HepG2 (cell line): Measurements from ENCODE around the gene RPGR. TPM values are rescaled to one million over a fixed set of nuclear protein-coding genes. Genes with fewer than 3 reads are reported as not detected.

Source experiments
- BCL6 ChIP-seq: IDR thresholded peaks from 2 replicates; pipeline ENCODE4 v1.6.1; 2016; ENCODE audit warnings: missing genetic modification reagents, missing compliant biosample characterization
- CBX2 ChIP-seq, 2 experiments: fragments of 200-600 bp in 1 of 2; sonication (generic); formaldehyde crosslinking in 1 of 2; IDR thresholded peaks; 2 replicates each; pipeline versions ENCODE4 v1.7.0 to v1.8.1; 2018 to 2022; ENCODE audit warnings: low read depth in 2 of 2, low read length in 1 of 2, mild to moderate bottlenecking in 1 of 2, missing genetic modification reagents in 1 of 2
- FOXC1 ChIP-seq: sonication (generic); formaldehyde crosslinking; IDR thresholded peaks from 2 replicates; pipeline ENCODE4 v1.8.0; 2022; ENCODE audit warnings: mild to moderate bottlenecking, missing genetic modification reagents, borderline replicate concordance
- JDP2 ChIP-seq: sonication (generic); formaldehyde crosslinking; IDR thresholded peaks from 2 replicates; pipeline ENCODE4 v1.8.1; 2022; ENCODE audit warnings: missing genetic modification reagents, borderline replicate concordance
- KDM3A ChIP-seq: IDR thresholded peaks from 2 replicates; pipeline ENCODE4 v1.6.1; 2018; ENCODE audit warnings: low read depth, missing compliant biosample characterization
- NFIC ChIP-seq: IDR thresholded peaks from 2 replicates; pipeline ENCODE4 v1.6.1; 2012; ENCODE audit warnings: mild to moderate bottlenecking, low read length, inconsistent platforms
- ZBTB7B ChIP-seq: sonication (generic); formaldehyde crosslinking; IDR thresholded peaks from 2 replicates; pipeline ENCODE4 v1.4.0; 2020; ENCODE audit warnings: missing genetic modification reagents
- ZBTB8A ChIP-seq: sonication (generic); formaldehyde crosslinking; IDR thresholded peaks from 2 replicates; pipeline ENCODE4 v1.4.0; 2020; ENCODE audit warnings: mild to moderate bottlenecking, low read depth, missing genetic modification reagents, borderline replicate concordance
- ZNF17 ChIP-seq: sonication (generic); formaldehyde crosslinking; IDR thresholded peaks from 2 replicates; pipeline ENCODE4 v1.5.0; 2020; ENCODE audit warnings: mild to moderate bottlenecking, missing genetic modification reagents
- ZNF335 ChIP-seq: sonication (generic); formaldehyde crosslinking; IDR thresholded peaks from 2 replicates; pipeline ENCODE4 v1.4.0; 2020; ENCODE audit warnings: missing genetic modification reagents
- ZNF747 ChIP-seq: sonication (generic); formaldehyde crosslinking; IDR thresholded peaks from 2 replicates; pipeline ENCODE4 v1.8.1; 2023; ENCODE audit warnings: missing genetic modification reagents, mild to moderate bottlenecking, borderline replicate concordance
- ZSCAN9 ChIP-seq: IDR thresholded peaks from 2 replicates; pipeline ENCODE4 v1.6.1; 2016; ENCODE audit warnings: borderline replicate concordance
- polyA plus RNA-seq, 8 experiments: library from polyadenylated mRNA; depleted of rRNA in 3 of 8; stranded (reverse) in 7 of 8; unstranded in 1 of 8; fragments of >200 nt; fragmentation: Illumina TruSeq in 4 of 8; extraction: Trizol in 4 of 8; gene quantifications; 2 replicates each; pipeline versions ENCODE4 v1.2.1 to v1.2.3, GENCODE V29; 2011 to 2016; ENCODE audit warnings: low read depth in 4 of 8, missing spikeins in 1 of 8, mixed read lengths in 1 of 8; ENCODE audit not compliant: insufficient read depth in 1 of 8
- total RNA-seq, 5 experiments: library from RNA; depleted of rRNA; stranded (reverse); fragments of >200 nt; fragmentation: Illumina TruSeq; extraction: Trizol; gene quantifications; 2 replicates each; pipeline ENCODE4 v1.2.3, GENCODE V29; 2016; ENCODE audit warnings: low read depth in 1 of 5
- TF ChIP-seq, protein P1 (sequence below), 2 experiments: fragments of 450-650 bp in 1 of 2; sonication (generic) in 1 of 2; formaldehyde crosslinking in 1 of 2; IDR thresholded peaks; 2 replicates each; pipeline versions ENCODE4 v1.6.1 to v1.8.0; 2016 to 2022; ENCODE audit warnings: antibody characterized with exemption in 1 of 2, mild to moderate bottlenecking in 1 of 2, missing genetic modification reagents in 1 of 2
- TF ChIP-seq, protein P2 (sequence below): sonication (generic); formaldehyde crosslinking; IDR thresholded peaks from 2 replicates; pipeline ENCODE4 v1.5.0; 2020; ENCODE audit warnings: missing genetic modification reagents
- TF ChIP-seq, protein P3 (sequence below): sonication (generic); formaldehyde crosslinking; IDR thresholded peaks from 2 replicates; pipeline ENCODE4 v1.9.0; 2022; ENCODE audit warnings: missing genetic modification reagents, mild to moderate bottlenecking, borderline replicate concordance

Gene RPGR
- total and polyA plus RNA-seq, 2 of the 13 experiments (the other 11 are each of a cell fraction or from before 2014, with no cell fraction given) = 2.1 to 12.1 TPM

DNA sequence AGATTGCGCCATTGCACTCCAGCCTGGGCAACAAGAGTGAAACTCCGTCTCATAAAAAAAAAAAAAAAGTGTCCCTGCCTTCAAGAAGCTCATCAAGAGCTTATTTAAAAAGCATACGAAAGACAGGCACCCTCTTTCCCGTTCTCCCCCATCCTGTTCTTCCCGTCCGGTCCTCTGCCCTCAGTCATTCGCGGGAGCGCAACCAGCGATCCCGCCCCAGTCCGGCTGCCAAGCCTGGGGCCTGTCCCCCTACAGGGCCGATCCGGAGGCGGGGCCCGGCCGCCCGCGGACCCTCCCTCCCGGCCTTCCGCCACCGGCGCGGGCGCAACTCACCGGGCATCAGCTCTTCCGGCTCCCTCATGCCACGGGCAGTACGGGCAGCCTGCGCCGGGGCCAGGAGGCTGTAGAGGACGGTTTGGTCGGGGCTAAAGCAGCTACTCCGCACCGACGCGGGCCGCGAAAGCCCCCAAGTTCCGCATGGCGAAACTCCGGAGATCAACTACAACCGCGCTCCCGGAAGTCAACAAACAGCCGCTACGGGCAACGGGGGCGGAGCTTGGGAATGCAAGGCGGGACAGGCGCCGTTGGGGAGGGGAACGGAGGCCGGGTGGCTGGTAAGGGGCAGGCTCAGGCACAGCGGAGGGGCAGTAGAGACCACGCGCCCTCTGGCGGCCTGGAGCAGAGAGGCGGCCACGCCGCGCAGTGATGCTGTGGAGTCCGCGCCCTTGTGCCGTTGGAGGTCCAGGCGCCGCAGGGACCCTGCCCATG, at the start of gene RPGR (continued):
- TF ChIP-seq FOXC1 = peak; percentile 42; the same call in 1 of the 2 replicates
- no peak for TF ChIP-seq NFIC
- TF ChIP-seq ZBTB7B (CRISPR knock-in tag) = peak; percentile 28; the same call in 1 of the 2 replicates
- peak; percentile 58; the same call in 1 of the 2 replicates for TF ChIP-seq ZNF747 (CRISPR knock-in tag)
- TF ChIP-seq JDP2 (CRISPR knock-in tag) = no peak
- no peak for TF ChIP-seq ZNF17
- TF ChIP-seq, protein P1, sequence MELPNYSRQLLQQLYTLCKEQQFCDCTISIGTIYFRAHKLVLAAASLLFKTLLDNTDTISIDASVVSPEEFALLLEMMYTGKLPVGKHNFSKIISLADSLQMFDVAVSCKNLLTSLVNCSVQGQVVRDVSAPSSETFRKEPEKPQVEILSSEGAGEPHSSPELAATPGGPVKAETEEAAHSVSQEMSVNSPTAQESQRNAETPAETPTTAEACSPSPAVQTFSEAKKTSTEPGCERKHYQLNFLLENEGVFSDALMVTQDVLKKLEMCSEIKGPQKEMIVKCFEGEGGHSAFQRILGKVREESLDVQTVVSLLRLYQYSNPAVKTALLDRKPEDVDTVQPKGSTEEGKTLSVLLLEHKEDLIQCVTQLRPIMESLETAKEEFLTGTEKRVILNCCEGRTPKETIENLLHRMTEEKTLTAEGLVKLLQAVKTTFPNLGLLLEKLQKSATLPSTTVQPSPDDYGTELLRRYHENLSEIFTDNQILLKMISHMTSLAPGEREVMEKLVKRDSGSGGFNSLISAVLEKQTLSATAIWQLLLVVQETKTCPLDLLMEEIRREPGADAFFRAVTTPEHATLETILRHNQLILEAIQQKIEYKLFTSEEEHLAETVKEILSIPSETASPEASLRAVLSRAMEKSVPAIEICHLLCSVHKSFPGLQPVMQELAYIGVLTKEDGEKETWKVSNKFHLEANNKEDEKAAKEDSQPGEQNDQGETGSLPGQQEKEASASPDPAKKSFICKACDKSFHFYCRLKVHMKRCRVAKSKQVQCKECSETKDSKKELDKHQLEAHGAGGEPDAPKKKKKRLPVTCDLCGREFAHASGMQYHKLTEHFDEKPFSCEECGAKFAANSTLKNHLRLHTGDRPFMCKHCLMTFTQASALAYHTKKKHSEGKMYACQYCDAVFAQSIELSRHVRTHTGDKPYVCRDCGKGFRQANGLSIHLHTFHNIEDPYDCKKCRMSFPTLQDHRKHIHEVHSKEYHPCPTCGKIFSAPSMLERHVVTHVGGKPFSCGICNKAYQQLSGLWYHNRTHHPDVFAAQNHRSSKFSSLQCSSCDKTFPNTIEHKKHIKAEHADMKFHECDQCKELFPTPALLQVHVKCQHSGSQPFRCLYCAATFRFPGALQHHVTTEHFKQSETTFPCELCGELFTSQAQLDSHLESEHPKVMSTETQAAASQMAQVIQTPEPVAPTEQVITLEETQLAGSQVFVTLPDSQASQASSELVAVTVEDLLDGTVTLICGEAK (IDR thresholded peaks at IDR 0.05) = no peak
- TF ChIP-seq, protein P1 (CRISPR knock-in tag; IDR thresholded peaks at IDR 0.05) = peak; percentile 47; the same call in 1 of the 2 replicates
- TF ChIP-seq ZNF335 (CRISPR knock-in tag) = no peak
- TF ChIP-seq, protein P2, sequence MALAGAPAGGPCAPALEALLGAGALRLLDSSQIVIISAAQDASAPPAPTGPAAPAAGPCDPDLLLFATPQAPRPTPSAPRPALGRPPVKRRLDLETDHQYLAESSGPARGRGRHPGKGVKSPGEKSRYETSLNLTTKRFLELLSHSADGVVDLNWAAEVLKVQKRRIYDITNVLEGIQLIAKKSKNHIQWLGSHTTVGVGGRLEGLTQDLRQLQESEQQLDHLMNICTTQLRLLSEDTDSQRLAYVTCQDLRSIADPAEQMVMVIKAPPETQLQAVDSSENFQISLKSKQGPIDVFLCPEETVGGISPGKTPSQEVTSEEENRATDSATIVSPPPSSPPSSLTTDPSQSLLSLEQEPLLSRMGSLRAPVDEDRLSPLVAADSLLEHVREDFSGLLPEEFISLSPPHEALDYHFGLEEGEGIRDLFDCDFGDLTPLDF (CRISPR knock-in tag) = 0 out of 2 replicates have a peak, but pooled peaks have one; percentile 52
- no peak for TF ChIP-seq CBX2 (IDR thresholded peaks at IDR 0.05; ENCODE audit: low read depth, low read length)
- TF ChIP-seq CBX2 (CRISPR knock-in tag; IDR thresholded peaks at IDR 0.05; ENCODE audit: low read depth) = no peak
- 0 out of 2 replicates have a peak, but pooled peaks have one; percentile 36 for TF ChIP-seq KDM3A (CRISPR knock-in tag)
- TF ChIP-seq, protein P3, sequence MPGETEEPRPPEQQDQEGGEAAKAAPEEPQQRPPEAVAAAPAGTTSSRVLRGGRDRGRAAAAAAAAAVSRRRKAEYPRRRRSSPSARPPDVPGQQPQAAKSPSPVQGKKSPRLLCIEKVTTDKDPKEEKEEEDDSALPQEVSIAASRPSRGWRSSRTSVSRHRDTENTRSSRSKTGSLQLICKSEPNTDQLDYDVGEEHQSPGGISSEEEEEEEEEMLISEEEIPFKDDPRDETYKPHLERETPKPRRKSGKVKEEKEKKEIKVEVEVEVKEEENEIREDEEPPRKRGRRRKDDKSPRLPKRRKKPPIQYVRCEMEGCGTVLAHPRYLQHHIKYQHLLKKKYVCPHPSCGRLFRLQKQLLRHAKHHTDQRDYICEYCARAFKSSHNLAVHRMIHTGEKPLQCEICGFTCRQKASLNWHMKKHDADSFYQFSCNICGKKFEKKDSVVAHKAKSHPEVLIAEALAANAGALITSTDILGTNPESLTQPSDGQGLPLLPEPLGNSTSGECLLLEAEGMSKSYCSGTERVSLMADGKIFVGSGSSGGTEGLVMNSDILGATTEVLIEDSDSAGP (CRISPR knock-in tag) = peak; percentile 68; the same call in 1 of the 2 replicates
- TF ChIP-seq BCL6 (CRISPR knock-in tag) = 0 out of 2 replicates have a peak, but pooled peaks have one; percentile 13
- TF ChIP-seq ZBTB8A (CRISPR knock-in tag) = no peak
- TF ChIP-seq ZSCAN9 (CRISPR knock-in tag) = 0 out of 2 replicates have a peak, but pooled peaks have one; percentile 28
